ENCODE results near the gene SUGP2. TPM values are rescaled to one million over a fixed set of nuclear protein-coding genes. Genes with fewer than 3 reads are reported as not detected.

The SUGP2 gene
- total RNA-seq, result 100 to 1,000 TPM in 1 of 2 experiments, 10 to 100 TPM in 1; 98.1 to 102 TPM

DNA sequence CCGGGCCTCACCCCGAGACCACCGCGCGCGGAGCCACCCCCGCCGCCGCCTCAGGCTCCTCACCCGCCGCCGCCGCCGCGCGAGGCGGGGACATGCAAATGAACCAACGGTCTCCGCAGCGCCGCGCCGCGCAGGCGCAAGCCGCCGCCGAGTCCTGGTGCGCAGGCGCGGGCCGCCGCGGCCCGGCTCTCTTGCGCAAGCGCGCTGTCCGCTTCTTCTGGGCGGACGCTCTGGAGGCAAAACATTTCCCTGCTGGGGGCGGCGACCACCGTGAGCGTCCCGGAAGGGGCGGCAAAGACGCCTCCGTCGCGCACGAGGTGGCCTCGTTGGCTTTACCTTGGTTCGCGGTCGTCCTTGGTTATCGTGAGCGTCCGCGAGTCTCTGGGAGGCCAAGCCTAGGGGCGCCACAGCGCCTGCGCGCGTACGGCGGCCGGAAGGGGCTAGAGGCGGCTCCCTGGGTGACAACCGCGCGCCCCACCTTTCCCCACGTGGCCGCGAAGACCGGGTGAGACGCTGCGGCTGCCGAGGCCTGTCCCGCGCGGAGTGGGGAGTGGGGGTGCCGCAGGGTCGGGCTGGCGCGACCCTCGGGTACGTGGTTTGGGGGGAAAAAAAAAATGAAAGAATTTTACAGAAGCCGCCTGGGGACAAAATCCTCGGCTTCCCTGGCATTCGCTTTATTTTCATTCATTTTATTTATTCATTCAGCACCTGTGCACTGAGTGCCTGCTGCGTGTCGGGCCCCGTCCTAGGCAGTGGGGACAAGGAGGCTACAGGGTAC lies at the start of gene SUGP2, which contains the start of gene ARMC6:
Gene SUGP2, minus strand, starts transcription at position 92 of the 778 bp plus-strand sequence. CDS start 2,446 bp downstream, outside the sequence.
Gene ARMC6, plus strand, starts transcription at position 178 of the 778 bp plus-strand sequence. CDS start 607 bp downstream, outside the sequence.
- POLR2A ChIA-PET, result no interaction called here
- peaks cover 30% of the 10 kb centered on the region for H3K4me1 Mint-ChIP-seq (ENCODE audit: low read depth)
- intact Hi-C loops (cut with micrococcal nuclease), result loop anchor here (1.0 to 5.0 kb wide), 3 partner anchors 31 to 374 kb away; partner anchors contain the start of genes COPE, DDX49 and GATAD2A
- no peaks in the 10 kb centered on the region for H3K9me3 Mint-ChIP-seq
- peak; percentile 91 for DNase-seq
- CTCF ChIA-PET, result no interaction called here
- no peaks in the 10 kb centered on the region for H3K27me3 Mint-ChIP-seq
- peaks cover 17% of the 10 kb centered on the region for H3K36me3 Mint-ChIP-seq
- H3K27ac Mint-ChIP-seq, result peak within 1 kb of the TSS; percentile 84
- peak within 1 kb of the TSS; percentile 89 for H3K4me3 Mint-ChIP-seq

DNA sequence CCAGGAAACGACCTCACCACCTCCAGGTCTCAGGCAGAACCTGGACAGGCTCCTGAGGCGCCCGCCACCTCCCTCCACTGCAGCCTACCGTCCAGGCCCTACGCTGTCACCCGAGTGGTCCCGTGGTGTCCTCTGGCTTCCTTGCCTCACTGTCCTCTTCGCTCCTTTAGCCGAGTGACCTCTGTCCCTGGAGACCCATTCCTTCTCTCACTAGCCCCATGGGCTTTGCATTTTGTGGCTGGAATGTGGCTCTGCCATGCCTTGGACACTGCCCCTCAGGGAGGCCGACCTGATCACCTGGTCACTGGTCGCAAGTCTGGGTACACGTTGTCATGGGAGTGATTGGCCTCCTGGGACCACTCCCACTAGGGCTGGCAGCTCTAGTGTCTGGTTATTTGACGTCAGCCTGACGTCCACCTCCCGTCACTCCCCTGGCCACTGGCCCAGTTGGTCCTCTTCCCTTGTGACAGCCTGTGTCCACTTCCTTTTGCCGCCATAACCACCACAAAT lies 48.4 kb upstream of the SUGP2 start:
- CTCF ChIA-PET, result no interaction called here

DNA sequence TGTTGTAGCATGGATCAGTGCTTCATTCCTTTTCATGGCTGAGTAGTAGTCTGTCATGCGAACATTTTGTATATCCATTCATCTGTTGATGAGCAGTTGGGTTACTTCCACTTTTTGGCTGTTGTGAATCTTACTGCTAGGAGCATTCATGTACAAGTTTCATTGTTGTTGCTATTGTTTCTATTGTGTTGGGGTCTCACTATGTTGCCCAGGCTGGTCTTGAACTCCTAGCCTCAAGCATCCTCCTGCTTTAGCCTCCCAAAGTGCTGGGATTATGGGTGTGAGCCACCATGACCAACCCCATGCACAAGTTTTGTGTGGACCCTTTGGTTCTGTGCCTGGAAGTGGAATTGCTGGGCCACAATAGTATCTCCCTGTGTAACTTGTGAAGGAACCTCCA lies 46.3 kb upstream of the SUGP2 start:
- DNase-seq, result no peak
- no peak overlapping the region for H3K4me3 Mint-ChIP-seq
- H3K36me3 Mint-ChIP-seq, result peaks cover 4% of the 10 kb centered on the region
- ChIA-PET POLR2A (no interaction called here), CTCF (no interaction called here)
- H3K27ac Mint-ChIP-seq, result no peak overlapping the region
- H3K4me1 Mint-ChIP-seq (ENCODE audit: low read depth), result no peaks in the 10 kb centered on the region
- intact Hi-C loops (cut with micrococcal nuclease), result no loop called here
- H3K9me3 Mint-ChIP-seq, result no peaks in the 10 kb centered on the region
- H3K27me3 Mint-ChIP-seq, result no peaks in the 10 kb centered on the region

More for the DNA sequence above, 48.4 kb upstream of the SUGP2 start:
- no peak overlapping the region for H3K27ac Mint-ChIP-seq
- no peaks in the 10 kb centered on the region for H3K27me3 Mint-ChIP-seq
- no peak overlapping the region for H3K4me3 Mint-ChIP-seq
- DNase-seq, result no peak
- POLR2A ChIA-PET, result no interaction called here
- peaks cover 4% of the 10 kb centered on the region for H3K36me3 Mint-ChIP-seq
- H3K9me3 Mint-ChIP-seq, result no peaks in the 10 kb centered on the region
- no peaks in the 10 kb centered on the region for H3K4me1 Mint-ChIP-seq (ENCODE audit: low read depth)
- intact Hi-C loops (cut with micrococcal nuclease), result no loop called here

DNA sequence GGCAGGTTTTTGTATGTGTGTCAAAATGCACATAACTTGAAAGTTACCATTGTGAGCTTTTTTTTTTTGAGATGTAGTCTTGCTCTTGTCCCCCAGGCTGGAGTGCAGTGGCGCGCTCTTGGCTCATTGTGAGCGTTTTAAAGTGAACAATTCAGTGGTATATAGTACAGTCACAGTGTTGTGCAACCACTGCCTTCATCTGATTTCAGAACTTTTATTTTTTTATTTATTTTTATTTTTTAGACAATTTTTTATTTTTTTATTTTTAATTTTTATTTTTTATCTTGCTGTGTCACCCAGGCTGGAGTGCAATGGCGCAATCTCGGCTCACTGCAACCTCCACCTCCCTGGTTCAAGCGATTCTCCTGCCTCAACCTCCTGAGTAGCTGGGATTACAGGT lies 45.5 kb upstream of the SUGP2 start:
- Mint-ChIP-seq H3K36me3 (peaks cover 4% of the 10 kb centered on the region), H3K4me3 (no peak overlapping the region), H3K27me3 (no peaks in the 10 kb centered on the region), H3K27ac (no peak overlapping the region), H3K9me3 (no peaks in the 10 kb centered on the region), H3K4me1 (ENCODE audit: low read depth) (no peaks in the 10 kb centered on the region)
- DNase-seq, result no peak
- intact Hi-C loops (cut with micrococcal nuclease), result no loop called here
- CTCF ChIA-PET, result interaction anchor here (0.6 kb wide), 1 partner anchor 33 kb away, joined by 3 read pairs; no protein-coding TSS in a partner anchor
- POLR2A ChIA-PET, result no interaction called here

DNA sequence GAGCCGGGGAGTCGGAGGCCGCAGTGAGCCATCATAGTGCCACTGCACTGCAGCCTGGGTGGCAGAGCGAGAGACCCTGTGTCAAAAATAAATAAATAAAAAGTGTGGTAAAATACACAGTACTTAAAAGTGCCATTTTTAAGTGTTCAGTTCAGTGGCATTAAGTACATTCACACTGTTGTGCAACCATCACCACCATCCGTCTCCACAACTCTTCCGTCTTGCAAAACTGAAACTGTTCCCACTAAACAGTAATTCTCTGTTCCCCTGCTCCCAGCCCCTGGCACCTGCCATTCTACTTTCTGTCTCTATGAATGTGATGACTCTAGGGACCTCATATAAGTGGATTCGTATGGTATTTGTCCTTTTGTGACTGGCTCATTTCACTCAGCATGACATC lies 43.8 kb upstream of the SUGP2 start:
- H3K27me3 Mint-ChIP-seq, result no peaks in the 10 kb centered on the region
- no peak for DNase-seq
- peaks cover 6% of the 10 kb centered on the region for H3K4me1 Mint-ChIP-seq (ENCODE audit: low read depth)
- ChIA-PET CTCF (no interaction called here), POLR2A (no interaction called here)
- no peak overlapping the region for H3K27ac Mint-ChIP-seq
- no peak overlapping the region for H3K4me3 Mint-ChIP-seq
- peaks cover 4% of the 10 kb centered on the region for H3K36me3 Mint-ChIP-seq
- no peaks in the 10 kb centered on the region for H3K9me3 Mint-ChIP-seq
- intact Hi-C loops (cut with micrococcal nuclease), result no loop called here

DNA sequence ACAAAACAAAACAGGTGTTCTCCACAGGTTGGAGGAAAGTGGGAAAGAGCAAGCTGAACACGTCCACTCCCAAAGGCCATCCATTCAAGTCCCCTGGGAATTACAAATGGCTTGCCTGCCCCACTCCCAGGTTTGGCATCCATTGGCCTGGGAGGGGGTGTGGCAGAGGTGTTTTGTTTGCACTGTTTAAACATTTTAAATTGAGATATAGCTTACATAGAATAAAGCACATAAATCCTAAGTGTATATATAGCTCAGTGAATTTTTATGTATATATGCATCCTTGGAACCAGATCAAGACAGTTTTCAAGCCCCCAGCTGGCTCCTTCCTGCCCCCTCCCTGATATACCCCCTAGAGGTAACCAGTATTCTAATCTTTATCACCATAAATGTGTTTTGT lies 43.2 kb upstream of the SUGP2 start:
- H3K9me3 Mint-ChIP-seq, result no peaks in the 10 kb centered on the region
- CTCF ChIA-PET, result no interaction called here

DNA sequence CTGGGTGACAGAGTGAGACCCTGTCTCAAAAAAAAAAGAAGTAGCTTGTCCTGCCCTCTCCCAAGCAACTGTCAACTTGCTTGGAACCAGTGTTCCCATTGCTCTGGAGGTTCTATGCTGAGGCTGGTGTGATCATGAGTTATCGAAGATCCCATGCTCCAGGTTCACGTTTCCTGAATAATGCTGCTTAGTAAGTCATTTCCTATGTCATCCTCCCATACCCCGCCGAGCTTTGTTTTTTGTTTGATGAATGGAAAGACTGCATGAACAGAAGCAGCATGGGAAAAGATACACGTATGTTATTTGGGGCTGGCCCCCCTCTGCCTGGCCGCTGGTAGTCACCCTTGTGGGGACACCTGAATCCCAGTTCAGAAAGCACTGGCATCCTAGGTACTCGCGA lies 41.8 kb upstream of the SUGP2 start:
- peaks cover 6% of the 10 kb centered on the region for H3K4me1 Mint-ChIP-seq (ENCODE audit: low read depth)
- no peak overlapping the region for H3K27ac Mint-ChIP-seq
- no peak overlapping the region for H3K4me3 Mint-ChIP-seq
- H3K36me3 Mint-ChIP-seq, result peaks cover 4% of the 10 kb centered on the region
- intact Hi-C loops (cut with micrococcal nuclease), result no loop called here
- no peak for DNase-seq
- ChIA-PET CTCF (no interaction called here), POLR2A (no interaction called here)
- H3K9me3 Mint-ChIP-seq, result no peaks in the 10 kb centered on the region
- H3K27me3 Mint-ChIP-seq, result no peaks in the 10 kb centered on the region

More for the DNA sequence above, 43.2 kb upstream of the SUGP2 start:
- no peaks in the 10 kb centered on the region for H3K27me3 Mint-ChIP-seq
- intact Hi-C loops (cut with micrococcal nuclease), result no loop called here
- H3K36me3 Mint-ChIP-seq, result peaks cover 4% of the 10 kb centered on the region
- no peak overlapping the region for H3K4me3 Mint-ChIP-seq
- DNase-seq, result no peak
- no peak overlapping the region for H3K27ac Mint-ChIP-seq
- peaks cover 6% of the 10 kb centered on the region for H3K4me1 Mint-ChIP-seq (ENCODE audit: low read depth)
- POLR2A ChIA-PET, result no interaction called here

DNA sequence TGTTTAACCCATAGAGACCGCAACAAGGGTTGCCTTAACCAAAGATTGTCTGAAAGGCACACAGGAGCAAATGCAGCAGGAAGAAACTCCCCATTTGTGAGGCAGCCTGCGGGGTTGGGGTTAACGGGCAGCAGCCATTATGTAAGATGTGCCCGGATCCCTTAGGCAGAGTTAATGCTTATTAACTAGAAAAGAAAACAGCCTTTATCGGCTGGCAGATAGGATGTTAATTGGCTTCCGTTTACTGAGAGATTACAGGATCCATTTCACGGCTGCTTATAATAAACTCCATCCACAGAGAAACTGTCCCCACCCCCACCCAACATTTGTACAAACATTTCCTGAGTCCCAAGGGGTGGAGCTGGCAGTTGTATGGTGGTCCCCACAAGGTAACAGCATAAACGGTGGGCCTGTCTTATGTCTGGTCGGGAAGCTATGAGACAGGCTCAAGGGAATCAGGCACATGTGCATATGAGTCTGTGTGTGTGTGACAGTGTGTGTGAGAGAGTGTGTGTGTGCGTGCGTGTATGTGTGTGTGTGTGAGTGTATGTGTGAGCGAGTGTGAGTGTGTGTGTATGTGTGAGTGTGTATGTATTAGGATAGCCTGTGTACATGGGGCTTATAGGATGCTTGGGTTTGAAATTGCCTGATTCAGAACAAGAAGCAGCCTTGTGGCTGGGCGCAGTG lies 41.0 kb upstream of the SUGP2 start:
- ChIA-PET CTCF (no interaction called here), POLR2A (no interaction called here)
- no peak overlapping the region for H3K4me3 Mint-ChIP-seq
- DNase-seq, result no peak
- no peaks in the 10 kb centered on the region for H3K9me3 Mint-ChIP-seq
- intact Hi-C loops (cut with micrococcal nuclease), result no loop called here
- peaks cover 8% of the 10 kb centered on the region for H3K4me1 Mint-ChIP-seq (ENCODE audit: low read depth)
- H3K27me3 Mint-ChIP-seq, result no peaks in the 10 kb centered on the region
- H3K36me3 Mint-ChIP-seq, result peaks cover 4% of the 10 kb centered on the region
- no peak overlapping the region for H3K27ac Mint-ChIP-seq

DNA sequence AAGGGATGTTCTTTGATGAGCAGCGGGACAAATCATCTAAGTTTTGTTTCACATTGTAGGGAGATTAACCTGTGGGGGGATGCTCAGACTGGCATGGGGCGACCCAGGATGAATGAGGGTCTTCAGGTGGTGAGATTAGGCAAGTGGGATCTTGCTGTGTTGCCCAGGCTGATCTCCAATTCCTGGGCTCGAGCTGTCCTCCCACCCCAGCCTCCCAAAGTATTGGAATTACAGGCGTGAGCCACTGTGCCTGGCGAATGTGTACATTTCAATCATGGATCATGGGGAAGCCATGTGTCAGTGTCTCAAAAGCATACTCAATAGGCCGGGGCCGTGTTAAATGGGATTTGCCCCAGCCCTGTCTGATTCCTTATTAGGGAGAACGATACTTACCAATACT lies 38.6 kb upstream of the SUGP2 start:
- no peak for DNase-seq
- CTCF ChIA-PET, result no interaction called here
- POLR2A ChIA-PET, result no interaction called here
- Mint-ChIP-seq H3K4me1 (ENCODE audit: low read depth) (peaks cover 19% of the 10 kb centered on the region), H3K4me3 (no peak overlapping the region), H3K9me3 (no peaks in the 10 kb centered on the region), H3K27me3 (no peaks in the 10 kb centered on the region), H3K36me3 (no peaks in the 10 kb centered on the region), H3K27ac (no peak overlapping the region)
- intact Hi-C loops (cut with micrococcal nuclease), result no loop called here

DNA sequence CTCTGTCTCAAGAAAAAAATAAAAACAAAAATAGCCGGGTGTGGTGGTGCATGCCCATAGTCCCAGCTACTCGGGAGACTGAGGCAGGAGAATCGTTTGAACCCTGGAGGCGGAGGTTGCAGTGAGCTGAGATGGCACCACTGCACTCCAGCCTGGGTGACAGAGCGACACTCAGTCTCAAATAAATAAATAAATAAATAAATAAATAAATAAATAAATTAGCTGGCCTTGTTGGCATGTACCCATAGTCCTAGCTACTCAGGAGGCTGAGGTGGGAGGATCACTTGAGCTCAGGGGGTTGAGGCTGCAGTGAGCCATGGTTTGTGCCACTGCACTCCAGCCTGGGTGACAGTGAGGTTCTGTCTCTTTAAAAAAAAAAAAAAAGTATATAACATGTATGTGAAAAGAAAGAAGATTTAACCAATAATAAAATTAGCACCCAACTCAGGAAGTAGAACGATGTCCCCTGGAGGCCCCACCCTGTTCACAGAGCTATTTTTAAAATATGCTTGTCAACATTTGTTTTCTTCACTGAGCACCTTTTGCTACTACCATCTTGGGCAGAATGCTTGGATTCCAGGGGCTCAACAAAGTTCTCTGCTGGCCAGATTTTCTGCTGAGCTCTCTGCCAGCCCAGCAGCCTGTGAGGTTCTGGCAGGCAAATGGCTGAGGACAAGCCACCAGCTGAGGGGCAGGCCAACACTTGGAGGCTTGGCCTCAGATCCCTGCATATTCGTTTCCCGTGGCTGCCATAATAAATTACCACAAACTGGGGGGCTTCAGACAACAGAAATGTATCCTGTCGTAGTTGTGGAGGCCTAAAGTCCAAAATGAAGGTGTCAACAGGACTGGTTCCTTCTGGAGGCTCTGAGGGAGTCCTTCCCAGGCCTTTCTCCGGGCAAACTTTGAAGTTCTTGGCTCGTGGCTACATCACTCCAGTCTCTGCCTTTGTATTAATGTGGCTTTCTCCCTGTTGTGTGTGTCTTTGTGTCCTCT lies 35.6 kb upstream of the SUGP2 start:
- ChIA-PET CTCF (interaction anchor here (0.8 to 2.2 kb wide), 2 partner anchors 15 to 47 kb away, joined by 3 to 11 read pairs; no protein-coding TSS in a partner anchor), POLR2A (no interaction called here)
- DNase-seq, result no peak
- Mint-ChIP-seq H3K27ac (no peak overlapping the region), H3K27me3 (no peaks in the 10 kb centered on the region), H3K4me3 (no peak overlapping the region), H3K4me1 (ENCODE audit: low read depth) (peaks cover 33% of the 10 kb centered on the region), H3K9me3 (no peaks in the 10 kb centered on the region), H3K36me3 (no peaks in the 10 kb centered on the region)
- intact Hi-C loops (cut with micrococcal nuclease), result no loop called here

DNA sequence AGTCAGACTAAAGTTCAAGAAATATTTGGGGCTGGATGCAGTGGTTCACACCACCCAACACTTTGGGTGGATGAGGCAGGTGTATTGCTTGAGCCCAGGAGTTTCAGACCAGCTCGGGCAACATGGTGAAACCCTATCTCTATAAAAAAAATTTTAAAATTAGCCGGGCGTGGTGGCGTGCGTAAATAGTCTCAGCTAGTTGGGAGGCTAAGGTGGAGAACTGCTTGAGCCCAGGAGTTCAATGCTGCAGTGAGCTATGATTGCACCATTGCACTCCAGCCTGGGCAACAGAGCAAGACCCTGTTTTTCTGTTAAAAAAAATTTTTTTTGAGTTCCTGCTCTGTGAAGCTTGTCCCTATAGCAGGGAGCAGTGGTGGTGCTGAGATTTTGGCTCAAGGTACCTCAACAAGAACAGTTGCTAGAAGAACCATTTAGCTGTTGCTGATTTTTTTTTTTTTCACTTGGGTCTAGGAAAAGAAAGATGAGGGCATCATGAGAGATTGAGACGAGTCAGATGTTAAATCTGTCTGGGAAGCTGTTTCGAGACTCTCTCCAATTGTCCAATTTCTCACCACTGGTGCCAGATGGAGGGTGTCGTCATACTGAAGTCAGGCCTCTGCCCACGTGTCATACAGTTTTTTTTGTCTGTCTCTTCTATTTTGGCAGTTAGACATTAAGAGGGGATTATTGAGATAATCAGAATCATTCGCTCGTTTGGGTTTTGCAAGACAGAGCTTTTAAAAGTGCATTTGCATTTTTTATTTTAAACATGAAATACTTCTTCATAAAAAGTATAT lies 34.2 kb upstream of the SUGP2 start:
- Mint-ChIP-seq H3K27ac (no peak overlapping the region), H3K4me1 (ENCODE audit: low read depth) (peaks cover 35% of the 10 kb centered on the region), H3K27me3 (no peaks in the 10 kb centered on the region), H3K4me3 (no peak overlapping the region), H3K9me3 (no peaks in the 10 kb centered on the region), H3K36me3 (no peaks in the 10 kb centered on the region)
- intact Hi-C loops (cut with micrococcal nuclease), result no loop called here
- no peak for DNase-seq
- CTCF ChIA-PET, result interaction anchor here (0.9 to 2.2 kb wide), 2 partner anchors 13 to 48 kb away, joined by 6 to 11 read pairs; no protein-coding TSS in a partner anchor
- POLR2A ChIA-PET, result no interaction called here

Measured in activated CD4-positive, alpha-beta memory T cell treated with anti-CD3 and anti-CD28 coated beads for 36 hours (primary cell).